ENCODE data around the gene CDH26. TPM values are rescaled to one million over a fixed set of nuclear protein-coding genes. Genes with fewer than 3 reads are reported as not detected.

CDH26 gene
- total and polyA plus RNA-seq, 5 experiments from 2014 or later, result 0.07 to 4.5 (median 4.3) TPM; not detected in 2

- DNase-seq (no peak), ATAC-seq (no peak)
- no peaks in the 10 kb centered on the region for H3K27me3 Mint-ChIP-seq
- H3K36me3 Mint-ChIP-seq, result peaks cover 0 to 6% (median 0%) of the 10 kb centered on the region in 3 donors
- POLR2A ChIA-PET, result no interaction called here
- H3K4me3 Mint-ChIP-seq, result no peak overlapping the region
- no peaks in the 10 kb centered on the region for H3K9me3 Mint-ChIP-seq
- H3K27ac Mint-ChIP-seq, result no peak overlapping the region
- no peaks in the 10 kb centered on the region for H3K4me1 Mint-ChIP-seq
Measured at GRCh38 chr20:59966428-59966827, 8.2 kb downstream of the CDH26 start.

- H3K4me3 Mint-ChIP-seq, result no peak overlapping the region
- no peaks in the 10 kb centered on the region for H3K27me3 Mint-ChIP-seq
- DNase-seq (no peak), ATAC-seq (no peak)
- POLR2A ChIA-PET, result no interaction called here
- no peak overlapping the region for H3K27ac Mint-ChIP-seq
- H3K36me3 Mint-ChIP-seq, result peaks cover 5 to 15% (median 14%) of the 10 kb centered on the region in 3 donors
- no peaks in the 10 kb centered on the region for H3K4me1 Mint-ChIP-seq
- H3K9me3 Mint-ChIP-seq, result no peaks in the 10 kb centered on the region
Measured at GRCh38 chr20:59971428-59971827, 13.2 kb downstream of the CDH26 start.

GRCh38 chr20:59972037-59972801, 14.0 kb downstream of the CDH26 start:
- DNase-seq, result no peak
- Mint-ChIP-seq H3K9me3 (no peaks in the 10 kb centered on the region), H3K4me1 (no peaks in the 10 kb centered on the region), H3K27me3 (no peaks in the 10 kb centered on the region), H3K27ac (no peak overlapping the region), H3K4me3 (no peak overlapping the region), H3K36me3 (peaks cover 5 to 17% (median 14%) of the 10 kb centered on the region in 3 donors)
- ATAC-seq, result no peak
- POLR2A ChIA-PET, result no interaction called here

GRCh38 chr20:59976156-59976782, 18.0 kb downstream of the CDH26 start:
- ATAC-seq (no peak), DNase-seq (no peak)
- no peaks in the 10 kb centered on the region for H3K9me3 Mint-ChIP-seq
- no peaks in the 10 kb centered on the region for H3K27me3 Mint-ChIP-seq
- no peaks in the 10 kb centered on the region for H3K4me1 Mint-ChIP-seq
- H3K4me3 Mint-ChIP-seq, result no peak overlapping the region
- H3K27ac Mint-ChIP-seq, result no peak overlapping the region
- POLR2A ChIA-PET, result no interaction called here
- H3K36me3 Mint-ChIP-seq, result peaks cover 5 to 17% (median 15%) of the 10 kb centered on the region in 3 donors

- Mint-ChIP-seq H3K4me3 (no peak overlapping the region), H3K4me1 (no peaks in the 10 kb centered on the region), H3K9me3 (peaks cover 0 to 2% (median 0%) of the 10 kb centered on the region in 9 donors), H3K36me3 (peaks cover 5 to 17% (median 15%) of the 10 kb centered on the region in 3 donors), H3K27me3 (no peaks in the 10 kb centered on the region), H3K27ac (no peak overlapping the region)
- POLR2A ChIA-PET, result no interaction called here
- DNase-seq (no peak), ATAC-seq (no peak)
Measured at GRCh38 chr20:59977086-59977485, 18.9 kb downstream of the CDH26 start.

GRCh38 chr20:59983076-59983475, 24.9 kb downstream of the CDH26 start:
- Mint-ChIP-seq H3K36me3 (peaks cover 0 to 20% (median 11%) of the 10 kb centered on the region in 3 donors), H3K4me3 (no peak overlapping the region), H3K27me3 (no peaks in the 10 kb centered on the region), H3K4me1 (peaks cover 0 to 9% (median 0%) of the 10 kb centered on the region in 4 donors), H3K27ac (no peak overlapping the region), H3K9me3 (peaks cover 0 to 2% (median 0%) of the 10 kb centered on the region in 9 donors)
- POLR2A ChIA-PET, result interaction anchor here (0.6 kb wide), 1 partner anchor 83 kb away, joined by 3 read pairs; no protein-coding TSS in a partner anchor
- no peak for ATAC-seq
- no peak for DNase-seq

- peak overlapping the region in 1 of 10 donors; percentile 6 for H3K27ac Mint-ChIP-seq
- peaks cover under 1 to 26% (median 15%) of the 10 kb centered on the region in 3 donors for H3K36me3 Mint-ChIP-seq
- no peak overlapping the region for H3K4me3 Mint-ChIP-seq
- POLR2A ChIA-PET, result no interaction called here
- H3K9me3 Mint-ChIP-seq, result peaks cover 0 to 2% (median 0%) of the 10 kb centered on the region in 9 donors
- H3K4me1 Mint-ChIP-seq, result peaks cover 0 to 9% (median 0%) of the 10 kb centered on the region in 4 donors
- ATAC-seq (no peak), DNase-seq (no peak)
- no peaks in the 10 kb centered on the region for H3K27me3 Mint-ChIP-seq
Measured at GRCh38 chr20:59984541-59984940, 26.3 kb downstream of the CDH26 start.

- peaks cover 0 to 9% (median 1%) of the 10 kb centered on the region in 4 donors for H3K4me1 Mint-ChIP-seq
- ATAC-seq (no peak), DNase-seq (no peak)
- peaks cover 6 to 29% (median 16%) of the 10 kb centered on the region in 3 donors for H3K36me3 Mint-ChIP-seq
- no peak overlapping the region for H3K4me3 Mint-ChIP-seq
- POLR2A ChIA-PET, result no interaction called here
- no peaks in the 10 kb centered on the region for H3K27me3 Mint-ChIP-seq
- H3K9me3 Mint-ChIP-seq, result peaks cover 0 to 2% (median 0%) of the 10 kb centered on the region in 9 donors
- peak overlapping the region in 3 of 10 donors; percentile 6 to 53 (median 21) for H3K27ac Mint-ChIP-seq
Measured at GRCh38 chr20:59985164-59985563, 26.9 kb downstream of the CDH26 start.

GRCh38 chr20:59985864-59986263, 27.6 kb downstream of the CDH26 start:
- Mint-ChIP-seq H3K27ac (no peak overlapping the region), H3K27me3 (no peaks in the 10 kb centered on the region), H3K9me3 (peaks cover 0 to 2% (median 0%) of the 10 kb centered on the region in 9 donors), H3K4me3 (no peak overlapping the region), H3K4me1 (peaks cover 0 to 9% (median 1%) of the 10 kb centered on the region in 4 donors), H3K36me3 (peaks cover 6 to 31% (median 15%) of the 10 kb centered on the region in 3 donors)
- DNase-seq, result no peak
- POLR2A ChIA-PET, result no interaction called here
- ATAC-seq, result no peak

GRCh38 chr20:59987135-59987534, 28.9 kb downstream of the CDH26 start:
- POLR2A ChIA-PET, result no interaction called here
- no peak for ATAC-seq
- H3K9me3 Mint-ChIP-seq, result no peaks in the 10 kb centered on the region
- no peaks in the 10 kb centered on the region for H3K27me3 Mint-ChIP-seq
- H3K36me3 Mint-ChIP-seq, result peaks cover 6 to 29% (median 17%) of the 10 kb centered on the region in 3 donors
- H3K27ac Mint-ChIP-seq, result no peak overlapping the region
- no peak overlapping the region for H3K4me3 Mint-ChIP-seq
- no peak for DNase-seq
- peaks cover 0 to 9% (median 1%) of the 10 kb centered on the region in 4 donors for H3K4me1 Mint-ChIP-seq

GRCh38 chr20:59988141-59988540, 29.9 kb downstream of the CDH26 start:
- ATAC-seq (no peak), DNase-seq (no peak)
- no peaks in the 10 kb centered on the region for H3K27me3 Mint-ChIP-seq
- no peaks in the 10 kb centered on the region for H3K9me3 Mint-ChIP-seq
- peaks cover 0 to 9% (median 1%) of the 10 kb centered on the region in 4 donors for H3K4me1 Mint-ChIP-seq
- H3K27ac Mint-ChIP-seq, result no peak overlapping the region
- H3K4me3 Mint-ChIP-seq, result no peak overlapping the region
- H3K36me3 Mint-ChIP-seq, result peaks cover 6 to 28% (median 20%) of the 10 kb centered on the region in 3 donors
- POLR2A ChIA-PET, result no interaction called here

- Mint-ChIP-seq H3K4me1 (peaks cover 0 to 5% (median 3%) of the 10 kb centered on the region in 4 donors), H3K27me3 (peaks cover 0 to 10% (median 2%) of the 10 kb centered on the region in 5 donors), H3K36me3 (peaks cover 6 to 48% (median 43%) of the 10 kb centered on the region in 3 donors), H3K9me3 (peaks cover 0 to 3% (median 0%) of the 10 kb centered on the region in 9 donors), H3K4me3 (no peak overlapping the region), H3K27ac (no peak overlapping the region)
- ATAC-seq (no peak), DNase-seq (no peak)
- POLR2A ChIA-PET, result no interaction called here
Measured at GRCh38 chr20:59992526-59993084, 34.4 kb downstream of the CDH26 start.
